HG03025 (cell line): ENCODE results near the gene MRPL32.

Source experiments
- ATAC-seq: cut with Tn5 transposase; IDR thresholded peaks from one replicate; pipeline ENCODE4 v1.9.1; 2021; ENCODE audit warnings: mild to moderate bottlenecking, moderate library complexity; ENCODE audit not compliant: unreplicated experiment, low FRiP score

MRPL32 gene

GRCh38 chr7:42925630-42926029 lies 6.5 kb upstream of the MRPL32 start:
- no peak for ATAC-seq

GRCh38 chr7:42926204-42926603 lies 6.0 kb upstream of the MRPL32 start:
- ATAC-seq, result no peak

- ATAC-seq, result no peak
Observed at GRCh38 chr7:42928754-42929153, 3.4 kb upstream of the MRPL32 start.

- no peak for ATAC-seq
Observed at GRCh38 chr7:42929449-42929848, 2.7 kb upstream of the MRPL32 start.

- no peak for ATAC-seq
Observed at GRCh38 chr7:42930889-42931288, 1.3 kb upstream of the MRPL32 start.

GRCh38 chr7:42931447-42931833 lies 736 bp upstream of the MRPL32 start:
- ATAC-seq, result no peak

DNA sequence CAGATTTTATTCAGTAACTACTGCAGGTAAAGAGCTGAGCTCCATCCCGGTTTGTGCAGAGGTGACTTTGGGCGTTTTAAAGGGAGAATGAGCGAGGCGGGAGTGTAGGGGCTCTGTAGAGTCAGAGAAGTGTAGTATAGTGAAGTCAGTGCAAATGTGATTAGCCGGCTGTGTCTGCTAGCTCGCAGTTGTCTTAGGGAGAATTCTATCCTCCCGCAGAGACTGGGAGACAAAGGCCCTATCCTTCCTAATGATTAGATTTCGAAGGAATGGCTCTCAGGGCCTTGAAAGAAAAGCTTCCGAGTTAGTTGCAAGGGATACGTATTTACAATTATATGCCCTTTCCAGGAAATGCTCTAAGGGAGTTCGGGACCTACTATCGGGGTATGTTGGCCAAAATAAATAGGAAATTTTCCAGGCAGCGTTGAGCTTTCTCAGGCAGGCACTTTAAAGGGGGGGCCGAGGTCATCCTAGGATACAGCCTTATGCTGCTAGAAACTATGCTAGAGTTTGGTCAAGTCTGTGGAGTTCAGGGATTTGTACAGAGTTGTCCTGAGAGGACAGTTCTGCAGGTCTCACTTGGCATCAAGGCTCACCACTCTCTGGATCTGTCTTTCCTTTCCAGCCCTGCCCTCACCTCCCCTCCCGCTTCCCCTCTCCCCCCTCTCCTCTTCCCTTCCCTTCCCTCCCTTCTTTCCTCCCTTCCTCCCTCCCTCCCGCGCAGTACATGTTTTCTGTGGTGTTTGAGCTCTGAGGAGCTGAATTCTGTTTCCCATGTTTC lies 825 bp downstream of the MRPL32 start:
- no peak for ATAC-seq

DNA sequence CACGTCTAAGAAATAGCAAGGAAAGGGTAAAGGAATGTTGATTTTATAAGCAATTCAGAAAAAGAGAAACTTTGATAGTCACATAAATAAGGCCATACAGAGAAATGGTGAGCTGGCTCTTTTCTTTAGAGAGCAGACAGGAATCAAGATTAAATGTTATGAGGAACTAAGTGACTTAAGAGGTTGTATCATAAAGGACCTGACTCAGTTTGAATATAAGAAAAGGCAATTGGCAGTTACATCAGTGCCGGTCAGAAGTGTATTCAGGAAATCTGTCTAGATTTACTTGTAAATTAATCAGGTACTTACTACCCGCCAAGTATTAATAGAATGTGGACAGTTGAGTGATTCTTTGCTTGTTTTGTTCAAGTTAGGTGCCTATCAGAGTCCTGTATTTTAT lies 2.1 kb downstream of the MRPL32 start:
- ATAC-seq, result no peak

- no peak for ATAC-seq
Observed at GRCh38 chr7:42935861-42936260, 3.7 kb downstream of the MRPL32 start.

DNA sequence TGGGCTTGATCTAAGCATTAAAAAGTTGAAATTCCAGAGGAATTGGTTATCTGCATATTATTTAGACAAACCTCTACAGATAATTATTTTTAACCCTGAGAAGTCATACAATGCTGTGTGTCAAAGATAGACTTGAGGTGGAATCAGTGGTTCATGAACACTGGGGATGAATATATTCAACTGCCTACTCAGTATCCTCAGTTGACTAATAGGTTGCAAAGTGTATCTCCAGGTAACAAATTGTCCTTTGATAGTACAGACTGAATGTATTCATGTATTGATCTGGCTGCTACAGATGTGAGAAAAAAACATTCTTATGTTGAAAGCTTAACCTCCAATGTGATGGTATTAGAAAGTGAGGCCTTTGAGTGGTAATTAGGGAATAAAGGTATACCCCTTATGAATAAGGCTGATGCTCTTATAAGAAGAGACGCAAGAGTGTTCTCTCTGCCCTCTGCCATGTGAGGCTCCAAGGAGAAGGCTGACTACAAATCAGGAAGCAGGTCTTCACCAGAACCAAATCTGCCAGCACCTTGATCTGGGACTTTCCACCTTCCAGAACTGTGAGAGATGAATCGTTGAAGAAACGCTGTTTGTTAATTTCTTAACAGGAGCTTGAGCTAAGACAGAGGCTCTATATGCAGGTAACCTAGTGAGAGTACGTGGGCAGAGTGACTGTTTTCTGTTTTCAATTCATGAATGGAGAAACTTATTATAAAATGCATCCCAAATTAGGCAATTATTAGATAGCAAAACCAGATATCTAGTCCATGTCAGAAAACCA lies 7.5 kb downstream of the MRPL32 start:
- ATAC-seq, result no peak

GRCh38 chr7:42940985-42941847 lies 9.0 kb downstream of the MRPL32 start:
- ATAC-seq, result peak; percentile 42

DNA sequence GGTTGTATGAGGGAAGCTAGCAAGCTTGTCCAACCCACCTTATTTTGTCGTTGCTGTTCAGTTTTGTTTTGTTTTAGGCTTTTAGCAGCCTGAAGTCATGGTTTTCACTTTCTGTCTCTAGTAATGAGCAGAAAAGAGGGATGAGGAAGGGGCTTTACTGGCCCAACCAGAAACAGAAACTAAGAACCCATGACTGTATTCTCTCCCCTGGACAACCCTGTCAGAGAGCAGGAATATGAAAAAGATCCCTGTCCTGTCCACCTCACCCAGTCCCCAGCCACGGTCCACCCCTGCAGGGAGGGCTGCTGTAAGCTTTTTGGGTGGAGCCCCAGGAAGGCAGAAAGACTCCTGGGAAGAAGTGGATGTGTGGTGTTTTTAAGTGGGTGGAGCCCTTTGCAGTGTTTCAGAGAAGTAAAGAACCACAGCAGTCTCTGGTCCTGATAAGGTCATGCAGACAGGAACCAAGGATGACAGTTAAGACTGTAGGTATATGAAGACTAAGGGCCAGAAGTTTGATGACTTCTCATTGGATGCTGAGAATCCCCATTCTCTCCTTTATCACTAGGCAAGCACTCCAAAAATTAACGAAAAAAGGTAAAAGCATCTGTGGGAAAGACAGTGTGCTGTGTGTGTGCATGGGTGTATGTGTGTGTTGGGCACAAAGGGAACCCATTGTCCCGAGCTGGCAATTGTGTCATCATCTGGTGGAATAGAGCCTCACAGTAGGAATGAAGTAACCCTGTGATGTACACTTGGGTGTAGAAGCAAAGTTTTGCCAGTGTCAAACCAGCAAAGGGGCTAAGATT lies 13.8 kb downstream of the MRPL32 start:
- peak; percentile 65 for ATAC-seq

DNA sequence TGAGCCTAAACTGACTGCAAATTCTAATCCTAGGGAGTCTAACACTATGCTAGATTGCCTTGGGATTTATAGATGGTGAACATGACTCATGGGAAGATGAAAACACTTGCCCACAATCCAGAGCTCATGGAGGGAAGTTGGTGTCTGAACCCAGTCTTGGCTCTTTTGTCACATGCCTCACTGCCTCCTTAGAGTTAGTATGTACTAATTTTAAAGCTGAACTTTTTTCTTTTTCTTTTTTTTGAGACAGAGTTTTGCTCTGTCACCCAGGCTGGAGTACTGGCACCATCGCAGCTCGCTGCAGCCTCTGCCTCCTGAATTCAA lies 14.4 kb downstream of the MRPL32 start:
- ATAC-seq, result no peak

GRCh38 chr7:42947521-42947920 lies 15.3 kb downstream of the MRPL32 start:
- ATAC-seq, result no peak

DNA sequence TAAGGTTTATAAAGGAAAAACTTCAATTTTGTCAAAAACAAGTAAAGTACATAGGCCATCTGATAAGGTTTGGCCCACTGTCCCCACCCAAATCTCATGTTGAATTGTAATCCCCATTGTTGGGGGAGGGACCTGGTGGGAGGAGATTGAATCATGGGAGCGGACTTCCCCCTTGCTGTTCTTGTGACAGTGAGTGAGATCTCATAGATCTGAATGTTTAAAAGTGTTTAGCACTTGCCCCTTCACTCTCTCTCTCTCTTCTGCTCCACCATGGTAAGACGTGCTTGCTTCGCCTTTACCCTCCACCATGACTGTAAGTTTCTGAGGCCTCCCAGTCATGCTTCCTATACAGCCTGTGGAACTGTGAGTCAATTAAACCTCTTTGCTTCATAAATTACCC lies 18.2 kb downstream of the MRPL32 start:
- no peak for ATAC-seq

DNA sequence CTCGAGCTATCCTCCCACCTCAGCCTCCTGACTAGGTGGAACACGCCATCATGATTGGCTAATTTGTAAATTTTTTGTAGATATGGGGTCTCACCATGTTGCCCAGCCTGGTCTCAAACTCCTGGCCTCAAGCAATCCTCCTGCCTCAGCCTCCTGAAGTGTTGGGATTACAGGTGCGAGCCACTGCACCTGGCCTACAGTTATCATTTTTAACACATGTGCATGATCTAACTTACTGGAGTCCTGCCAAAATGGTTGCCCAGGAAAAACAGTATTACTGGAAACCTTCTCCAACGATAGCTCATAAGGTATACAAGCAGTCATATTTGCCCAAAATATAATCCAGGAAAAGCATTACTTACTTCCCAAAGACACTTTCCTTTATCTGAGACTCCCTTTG lies 20.2 kb downstream of the MRPL32 start:
- no peak for ATAC-seq

GRCh38 chr7:42953994-42954393 lies 21.8 kb downstream of the MRPL32 start:
- ATAC-seq, result no peak

DNA sequence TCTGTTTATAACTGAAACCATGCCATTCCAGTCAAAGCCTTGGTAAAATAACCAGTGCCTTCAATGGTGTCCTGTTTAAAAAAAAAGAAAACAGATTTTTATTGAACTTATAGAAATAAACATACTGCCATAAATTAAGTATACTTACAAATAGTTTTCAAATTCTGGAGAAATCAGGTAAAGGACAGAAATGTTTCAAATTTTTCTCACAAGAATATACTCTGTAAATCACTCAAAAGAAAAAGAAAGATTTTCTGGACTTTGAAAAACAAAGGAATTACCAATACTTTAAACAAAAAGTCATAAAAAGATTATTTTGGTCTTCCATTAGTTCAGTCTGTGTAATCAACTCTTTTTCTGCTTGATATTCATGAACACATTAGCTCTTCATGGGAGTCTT lies 23.9 kb downstream of the MRPL32 start:
- no peak for ATAC-seq

DNA sequence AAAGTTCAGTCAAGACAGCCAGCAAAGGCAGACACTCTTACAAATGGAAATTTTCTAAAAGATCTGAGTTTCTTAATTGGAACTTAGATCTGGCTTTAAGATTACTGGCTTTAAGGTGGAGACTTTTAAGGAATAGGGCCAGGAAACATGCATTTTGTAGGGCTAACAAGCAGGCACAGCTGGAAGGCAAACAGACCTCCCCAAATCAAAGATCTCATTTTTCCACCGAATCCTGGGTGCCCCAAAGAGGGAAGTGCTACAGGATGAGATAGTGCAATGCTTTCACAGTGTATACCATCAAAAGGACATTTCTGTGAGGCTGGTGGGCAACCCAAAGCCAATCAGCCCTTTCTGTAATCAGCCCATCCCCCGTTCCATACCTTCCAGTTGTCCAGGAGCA lies 27.4 kb downstream of the MRPL32 start:
- ATAC-seq, result no peak

DNA sequence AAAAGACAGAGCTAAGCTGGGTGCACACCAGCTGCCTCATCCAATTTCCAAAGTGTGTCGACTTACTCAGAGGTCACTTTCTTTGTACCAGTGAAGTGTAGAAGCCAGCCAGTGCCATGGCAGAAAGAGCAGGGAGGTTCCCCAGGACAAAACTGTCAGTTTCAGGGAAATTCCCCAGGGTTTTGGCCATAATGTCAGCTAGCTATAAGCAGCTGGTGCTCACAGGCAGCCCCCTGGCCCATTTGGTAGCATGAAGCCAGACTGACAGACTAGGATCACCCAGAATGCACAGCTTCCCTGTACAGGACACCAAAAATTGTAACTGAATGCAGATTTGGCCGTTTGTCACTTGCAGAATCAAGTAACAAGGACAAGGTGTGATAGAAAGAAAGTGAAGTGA lies 28.6 kb downstream of the MRPL32 start:
- ATAC-seq, result no peak
